Kidney (tissue), 14 donors: ENCODE results near the gene TNPO1. TPM values are rescaled to one million over a fixed set of nuclear protein-coding genes. Genes with fewer than 3 reads are reported as not detected.
A peak's percentile ranks its signal among the peaks of the same experiment; 100 is the strongest.

Experiments
- DNase-seq, 5 donors: peaks; one replicate each; pipeline ENCODE4 v3.0.0-alpha.2; 2013 to 2020
- FAIRE-seq: peaks from 2 replicates; lab custom pipeline; 2012; peaks lifted over from hg19 to GRCh38; lab: Jason Lieb, UNC
- H3K27ac ChIP-seq, 2 donors: one replicate each; pipeline ENCODE4 v1.7.0; 2013; ENCODE audit warnings: low read depth in 2 of 2, low read length in 2 of 2, inconsistent platforms in 1 of 2
- H3K27me3 ChIP-seq: one replicate; pipeline ENCODE4 v1.7.1; 2013; ENCODE audit warnings: low read length, inconsistent platforms; ENCODE audit not compliant: control insufficient read depth, insufficient read depth
- H3K36me3 ChIP-seq, 3 donors: one replicate each; pipeline versions ENCODE4 v1.7.0 to v1.7.1; 2013; ENCODE audit warnings: low read length in 3 of 3, control low read depth in 1 of 3, inconsistent platforms in 1 of 3; ENCODE audit not compliant: insufficient read depth in 3 of 3, control insufficient read depth in 2 of 3
- H3K4me1 ChIP-seq, 3 donors: one replicate each; pipeline versions ENCODE4 v1.7.0 to v1.7.1; 2013; ENCODE audit warnings: low read length in 3 of 3, inconsistent platforms in 1 of 3, low read depth in 1 of 3; ENCODE audit not compliant: control insufficient read depth in 2 of 3, insufficient read depth in 2 of 3
- H3K4me3 ChIP-seq, 3 donors: one replicate each; pipeline versions ENCODE4 v1.7.0 to v1.8.1; 2013; ENCODE audit warnings: low read length in 3 of 3, control low read depth in 1 of 3, inconsistent platforms in 1 of 3
- H3K9ac ChIP-seq, 3 donors: one replicate each; pipeline versions ENCODE4 v1.7.0 to v1.7.1; 2013; ENCODE audit warnings: low read length in 3 of 3, control low read depth in 1 of 3, inconsistent platforms in 1 of 3
- H3K9me3 ChIP-seq, 3 donors: one replicate each; pipeline versions ENCODE4 v1.7.0 to v1.7.1; 2013; ENCODE audit warnings: low read length in 3 of 3, control low read depth in 1 of 3, inconsistent platforms in 1 of 3; ENCODE audit not compliant: control insufficient read depth in 2 of 3, insufficient read depth in 1 of 3
- CTCF ChIP-seq: IDR thresholded peaks from 3 replicates; pipeline ENCODE4 v1.5.1; 2012; ENCODE audit warnings: mild to moderate bottlenecking, moderate library complexity, borderline replicate concordance; ENCODE audit not compliant: insufficient read depth; ENCODE audit errors: extremely low read depth
- intact Hi-C: fragments of 100-400 bp; cut with DNase I; formaldehyde crosslinking; loops from one replicate; pipeline ENCODE4 v1.11.1; 2022
- polyA plus RNA-seq: library from polyadenylated mRNA; stranded (reverse); fragments of 350-450 nt; fragmentation: Illumina TruSeq; extraction: RNeasy Lipid Tissue Mini Kit (QIAGEN cat#74804); gene quantifications from one replicate; pipeline ENCODE4 v1.2.3, GENCODE V29; 2014; ENCODE audit warnings: low read depth, low replicate concordance; ENCODE audit not compliant: insufficient read depth
- total RNA-seq: library from RNA; stranded (reverse); fragmentation: NEBNext Ultra II Directional; extraction: Animal tissue kit (Norgen Biotek cat#: 25700); gene quantifications from one replicate; pipeline ENCODE4 v1.2.1, GENCODE V29; 2021
- donor health status: control.
- donor health status: control.
- donor health status: control.
- donor health status: control.
- donor health status: control.
- donor health status: DM: yes; HTN: yes; CAD: no.
- donor health status: Normal renal cell carcinoma (clear cell type).

The TNPO1 gene
- total and polyA plus RNA-seq, 2 donors from 2014 or later: 15.6 to 86.6 TPM

DNA sequence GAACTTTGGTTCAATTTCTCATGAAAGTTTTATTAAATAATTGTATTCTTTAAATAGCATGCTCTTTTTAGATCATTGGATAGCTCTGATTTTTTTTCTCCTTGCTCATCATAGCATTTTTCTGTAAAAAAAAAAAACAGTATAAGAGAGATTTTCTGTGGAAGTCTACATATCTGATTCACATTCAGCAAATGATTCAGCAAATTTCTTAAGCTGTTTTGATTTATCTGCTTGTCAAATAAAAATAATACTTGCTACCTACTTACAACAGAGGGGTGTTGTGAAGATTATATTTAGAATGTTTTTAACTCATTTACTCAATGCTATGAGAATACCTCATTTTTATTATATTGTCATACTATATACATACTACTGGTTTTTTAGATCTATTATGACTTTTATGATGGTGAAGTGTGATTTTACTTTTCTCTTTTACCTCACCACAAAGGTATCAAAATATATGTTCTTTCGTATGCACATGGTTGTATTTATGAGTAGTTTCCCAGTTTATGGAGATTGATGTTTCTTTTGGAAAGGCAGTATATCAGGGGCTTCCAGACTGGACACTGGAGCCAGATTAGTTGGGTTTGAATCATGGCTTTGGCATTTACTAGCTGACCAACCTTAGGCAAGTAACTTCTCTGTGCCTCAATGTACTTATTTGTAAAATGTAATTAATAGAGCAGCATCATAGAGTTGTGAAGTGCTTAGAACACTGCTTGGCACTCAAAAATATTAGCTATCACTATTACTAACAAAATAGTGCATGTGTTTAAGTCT lies 25.5 kb downstream of the TNPO1 start:
- H3K27ac ChIP-seq: no peak overlapping the region
- intact Hi-C loops: no loop called here
- no peak overlapping the region for H3K9ac ChIP-seq
- H3K36me3 ChIP-seq: no peaks in the 10 kb centered on the region
- DNase-seq (no peak), FAIRE-seq (peak; percentile 49)
- H3K4me1 ChIP-seq: peaks cover 0 to 19% (median 0%) of the 10 kb centered on the region in 3 donors
- no peaks in the 10 kb centered on the region for H3K27me3 ChIP-seq
- H3K4me3 ChIP-seq: no peak overlapping the region
- no peaks in the 10 kb centered on the region for H3K9me3 ChIP-seq
- no peak for TF ChIP-seq CTCF

DNA sequence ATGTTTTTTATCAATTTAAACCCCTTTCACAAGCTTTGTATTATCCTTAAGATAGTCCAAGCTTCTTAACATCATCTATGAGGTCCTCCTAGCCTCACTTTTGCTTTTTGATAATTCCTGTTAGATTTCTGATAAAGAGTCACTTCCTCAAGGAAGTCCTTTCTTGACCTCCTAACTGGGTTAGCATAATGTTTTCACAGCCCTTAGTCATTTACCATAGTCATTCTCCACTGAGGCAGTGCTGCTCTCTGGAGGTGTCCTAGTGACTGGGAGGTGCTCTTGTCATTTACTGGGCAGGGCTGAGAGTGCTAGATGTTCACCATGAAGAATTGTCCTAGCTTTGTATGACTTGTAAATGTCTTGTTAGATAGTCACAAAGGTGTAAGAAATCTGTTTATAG lies 26.4 kb downstream of the TNPO1 start:
- DNase-seq: no peak
- TF ChIP-seq CTCF: no peak
- H3K36me3 ChIP-seq: no peaks in the 10 kb centered on the region
- no peaks in the 10 kb centered on the region for H3K9me3 ChIP-seq
- H3K27ac ChIP-seq: no peak overlapping the region
- H3K27me3 ChIP-seq: no peaks in the 10 kb centered on the region
- intact Hi-C loops: no loop called here
- H3K9ac ChIP-seq: no peak overlapping the region
- FAIRE-seq: no peak
- H3K4me1 ChIP-seq: peaks cover 0 to 25% (median 0%) of the 10 kb centered on the region in 3 donors
- H3K4me3 ChIP-seq: no peak overlapping the region

DNA sequence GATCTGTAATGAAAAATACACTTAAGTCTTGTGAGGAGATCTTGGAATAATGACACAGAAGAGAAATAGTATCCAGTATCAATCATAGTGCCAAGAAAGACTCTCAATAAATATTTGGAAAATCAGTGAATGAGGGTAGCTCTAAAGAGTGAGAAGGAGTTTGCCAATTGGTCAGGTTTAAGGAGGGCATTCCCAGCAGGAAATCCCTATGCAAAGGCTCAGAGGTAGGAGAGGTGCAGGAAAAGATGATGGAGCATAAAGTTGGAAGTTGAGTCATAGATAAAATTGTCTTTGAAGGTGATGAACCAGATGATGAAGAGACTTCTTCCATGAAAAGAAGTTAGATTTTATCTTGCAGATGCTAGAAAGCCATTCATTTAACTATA lies 27.8 kb downstream of the TNPO1 start:
- H3K36me3 ChIP-seq: no peaks in the 10 kb centered on the region
- TF ChIP-seq CTCF: no peak
- no peaks in the 10 kb centered on the region for H3K9me3 ChIP-seq
- H3K4me1 ChIP-seq: peaks cover 0 to 17% (median 0%) of the 10 kb centered on the region in 3 donors
- H3K4me3 ChIP-seq: no peak overlapping the region
- no peaks in the 10 kb centered on the region for H3K27me3 ChIP-seq
- no peak overlapping the region for H3K9ac ChIP-seq
- FAIRE-seq (no peak), DNase-seq (no peak)
- H3K27ac ChIP-seq: no peak overlapping the region
- intact Hi-C loops: no loop called here
